GM19351 (cell line): Measurements from ENCODE around the gene SORCS2.

Experiments
- ATAC-seq: cut with Tn5 transposase; IDR thresholded peaks from one replicate; pipeline ENCODE4 v1.9.1; 2021; ENCODE audit warnings: mild to moderate bottlenecking, moderate library complexity; ENCODE audit not compliant: unreplicated experiment

The SORCS2 gene

DNA sequence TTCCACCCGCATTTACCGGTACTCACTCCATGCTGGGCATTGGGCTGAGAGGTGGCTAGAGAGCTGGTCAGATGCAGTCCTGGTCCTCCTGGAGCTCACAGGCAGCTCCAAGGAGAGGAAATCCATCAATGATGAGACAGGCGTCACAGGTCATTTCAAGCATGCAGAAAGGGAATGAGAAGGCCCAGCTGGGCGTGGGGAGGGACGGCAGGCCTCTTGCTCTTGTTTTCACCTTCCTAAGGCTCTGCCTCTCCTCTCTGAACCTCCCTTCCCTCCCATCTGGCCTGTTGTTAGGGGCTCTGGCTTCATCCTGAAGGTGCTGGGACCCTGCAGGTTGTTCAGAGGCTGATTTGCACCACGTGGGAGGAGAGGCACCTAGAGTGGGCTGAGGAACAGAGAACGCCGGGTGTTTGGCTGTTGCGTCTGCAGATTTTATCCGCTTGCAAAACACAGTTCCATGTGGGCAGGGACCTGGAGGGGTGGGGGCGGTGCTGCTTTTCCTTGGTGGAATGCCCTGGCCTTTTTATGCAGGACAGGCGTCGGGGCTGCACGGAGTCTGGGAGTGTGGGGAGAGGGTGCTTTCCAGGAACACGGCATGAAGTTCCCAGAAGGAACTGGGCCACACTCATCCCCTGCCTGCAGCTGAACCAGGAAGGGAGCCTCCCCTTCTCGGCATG, 323.9 kb downstream of the SORCS2 start:
- ATAC-seq: no peak

- no peak for ATAC-seq
Observed at GRCh38 chr4:7516773-7517144, 324.4 kb downstream of the SORCS2 start.

GRCh38 chr4:7518871-7519637, 326.7 kb downstream of the SORCS2 start:
- ATAC-seq: no peak

- no peak for ATAC-seq
Observed at GRCh38 chr4:7519638-7520376, 327.5 kb downstream of the SORCS2 start.

GRCh38 chr4:7521666-7522065, 329.3 kb downstream of the SORCS2 start:
- ATAC-seq: no peak

DNA sequence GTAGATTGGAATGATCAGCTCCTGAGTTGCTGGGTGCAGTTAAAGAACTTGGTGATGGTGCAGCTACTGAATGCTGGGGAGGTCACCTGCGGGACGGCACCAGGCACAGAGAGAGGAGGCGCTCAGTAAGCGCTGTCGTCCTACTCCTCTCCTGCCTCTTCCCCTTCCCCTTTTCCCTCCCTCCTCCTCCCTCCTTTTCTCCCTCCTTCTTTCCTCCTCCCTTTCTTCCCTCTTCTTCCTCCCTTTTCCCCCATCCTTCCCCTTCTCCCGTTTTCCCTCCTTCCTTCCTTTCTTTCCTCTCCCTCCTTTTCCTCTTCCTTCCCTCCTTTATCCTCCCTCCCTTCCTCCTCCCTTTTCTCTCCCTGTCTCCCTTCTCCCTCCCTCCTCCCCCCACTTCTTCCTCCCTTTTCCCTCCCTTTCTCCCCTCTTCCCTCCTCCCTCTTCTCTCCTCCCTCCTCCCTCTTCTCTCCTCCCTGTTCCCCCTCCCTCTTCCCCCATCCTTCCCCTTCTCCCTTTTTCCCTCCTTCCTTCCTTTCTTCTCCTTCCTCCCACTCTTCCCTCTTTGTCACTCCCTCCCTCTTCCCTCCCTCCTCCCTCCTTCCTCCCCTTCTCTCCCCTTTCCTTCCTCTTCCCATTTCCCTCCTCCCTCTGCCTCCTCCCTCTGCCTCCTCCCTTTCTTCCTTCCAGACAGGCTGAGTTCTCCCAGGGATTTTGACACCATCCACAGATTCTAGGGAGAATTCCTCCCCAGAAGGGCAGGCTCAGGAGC, 330.3 kb downstream of the SORCS2 start:
- ATAC-seq: no peak

GRCh38 chr4:7523526-7523925, 331.2 kb downstream of the SORCS2 start:
- ATAC-seq: no peak

- ATAC-seq: no peak
Observed at GRCh38 chr4:7524064-7524682, 331.8 kb downstream of the SORCS2 start.

DNA sequence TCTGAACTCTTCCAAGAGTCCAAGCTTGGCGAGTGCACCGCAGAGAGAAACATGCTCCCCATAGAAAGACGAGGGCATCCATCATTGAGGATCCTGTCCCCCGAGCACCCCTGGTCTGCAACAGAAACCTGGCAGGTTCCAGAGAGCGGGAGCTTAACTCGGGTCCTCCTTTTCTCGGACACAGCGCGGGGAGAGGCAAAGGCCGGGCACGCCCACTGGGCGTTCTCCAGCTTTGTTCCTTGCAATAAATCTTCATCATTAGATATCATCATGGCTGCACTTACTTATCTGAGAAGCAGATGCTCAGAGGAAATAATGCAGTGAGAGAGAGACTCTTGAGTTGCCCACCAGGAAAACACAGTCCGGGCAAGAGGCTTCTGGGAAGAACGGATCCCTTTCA, 332.5 kb downstream of the SORCS2 start:
- no peak for ATAC-seq

- no peak for ATAC-seq
Observed at GRCh38 chr4:7526491-7526890, 334.2 kb downstream of the SORCS2 start.

GRCh38 chr4:7526929-7527535, 334.7 kb downstream of the SORCS2 start:
- ATAC-seq: no peak

GRCh38 chr4:7529368-7530080, 337.2 kb downstream of the SORCS2 start:
- ATAC-seq: no peak

DNA sequence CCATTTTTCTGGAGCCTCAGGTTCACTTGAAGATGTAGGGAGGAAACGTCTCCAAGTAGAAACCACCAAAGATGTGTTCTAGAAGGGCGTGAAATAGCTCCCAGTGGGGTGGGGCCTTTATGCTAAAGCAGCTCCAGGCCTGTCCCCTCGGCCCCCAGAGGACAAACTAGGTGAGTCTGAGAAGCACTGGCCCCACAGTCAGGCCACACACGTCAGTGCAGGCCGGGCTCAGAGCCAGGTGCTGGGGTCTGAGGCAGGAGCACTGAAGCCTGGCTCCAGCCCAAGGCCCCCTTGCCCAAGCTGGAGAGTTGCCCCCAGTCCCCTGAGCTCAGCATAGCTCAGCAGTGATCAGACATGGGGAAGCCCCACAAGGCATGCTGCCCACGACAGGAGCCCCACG, 337.7 kb downstream of the SORCS2 start:
- no peak for ATAC-seq

DNA sequence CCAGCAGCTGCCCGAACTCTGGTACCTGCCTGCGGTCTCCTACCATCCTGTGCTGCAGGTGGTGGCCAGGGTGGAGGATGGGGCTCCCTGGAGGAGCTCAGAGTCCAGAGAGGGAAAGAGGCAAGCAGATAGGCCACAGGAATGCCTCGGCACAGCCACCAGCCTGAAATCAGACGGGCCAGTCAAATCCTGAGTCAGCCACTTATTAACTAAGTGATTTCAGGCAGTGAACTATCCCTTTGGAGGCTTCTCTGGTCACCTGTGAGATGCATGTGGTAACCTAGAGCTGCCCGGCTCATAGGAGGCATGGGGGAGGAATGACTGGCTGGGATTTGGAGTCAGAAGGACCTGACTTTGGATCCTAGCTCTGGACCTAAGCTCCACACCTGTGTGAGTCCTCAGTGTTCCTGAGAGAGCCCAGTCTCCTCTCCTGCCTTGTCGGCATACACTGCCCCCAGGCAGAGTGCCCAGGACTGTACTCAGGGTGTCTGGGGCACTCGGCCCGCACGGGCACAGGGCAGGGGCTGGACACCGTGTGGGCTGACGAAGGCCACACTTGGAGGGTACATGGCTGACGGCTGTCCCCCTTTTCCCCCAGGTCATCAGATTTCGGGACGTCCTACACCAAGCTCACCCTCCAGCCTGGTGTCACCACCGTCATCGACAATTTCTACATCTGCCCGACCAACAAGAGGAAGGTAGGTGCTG, 338.7 kb downstream of the SORCS2 start:
- no peak for ATAC-seq

- no peak for ATAC-seq
Observed at GRCh38 chr4:7531640-7531994, 339.3 kb downstream of the SORCS2 start.

GRCh38 chr4:7532043-7532442, 339.7 kb downstream of the SORCS2 start:
- no peak for ATAC-seq

GRCh38 chr4:7533267-7533666, 340.9 kb downstream of the SORCS2 start:
- no peak for ATAC-seq

DNA sequence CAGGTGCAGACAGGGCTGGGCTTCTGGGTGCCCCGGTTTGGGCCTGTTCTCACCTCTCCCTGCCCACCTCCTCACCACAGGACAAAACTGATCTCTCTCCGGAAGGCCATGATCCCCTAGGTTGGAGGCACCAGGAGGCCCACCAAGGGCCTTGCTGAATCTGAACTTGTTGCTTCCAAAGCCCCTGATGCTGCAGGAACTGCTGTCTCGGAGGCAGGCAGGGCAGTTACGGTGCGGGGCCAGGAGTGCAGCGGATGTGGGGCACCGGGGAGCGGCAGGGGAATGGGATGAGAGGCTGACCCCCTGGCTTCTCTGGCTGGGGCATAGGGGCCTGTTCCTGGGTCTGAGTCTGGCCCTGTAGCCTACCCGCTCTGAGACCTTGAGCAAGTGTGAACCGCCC, 342.8 kb downstream of the SORCS2 start:
- no peak for ATAC-seq

GRCh38 chr4:7535619-7536018, 343.3 kb downstream of the SORCS2 start:
- no peak for ATAC-seq
